Measurements from ENCODE around the gene HNRNPH2.

Gene HNRNPH2

DNA sequence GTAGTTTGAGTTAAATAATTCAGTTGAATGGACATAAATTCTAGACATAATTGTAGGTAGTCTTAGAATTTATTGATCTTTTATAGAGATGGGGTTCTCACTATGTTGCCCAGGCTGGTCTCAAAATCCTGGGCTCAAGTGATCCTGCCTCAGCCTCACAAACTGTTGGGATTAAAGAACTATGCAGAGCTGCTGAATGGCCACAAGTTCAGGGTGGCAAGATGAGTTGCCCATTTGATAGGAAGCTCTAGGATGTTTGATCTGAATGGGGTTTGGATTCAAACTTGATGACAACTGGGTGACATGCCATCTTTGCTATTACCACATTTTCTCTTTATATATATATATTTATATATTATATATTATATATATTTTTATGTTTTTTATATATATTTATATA lies 13.7 kb upstream of the HNRNPH2 start:
- TF ChIP-seq, protein P1, sequence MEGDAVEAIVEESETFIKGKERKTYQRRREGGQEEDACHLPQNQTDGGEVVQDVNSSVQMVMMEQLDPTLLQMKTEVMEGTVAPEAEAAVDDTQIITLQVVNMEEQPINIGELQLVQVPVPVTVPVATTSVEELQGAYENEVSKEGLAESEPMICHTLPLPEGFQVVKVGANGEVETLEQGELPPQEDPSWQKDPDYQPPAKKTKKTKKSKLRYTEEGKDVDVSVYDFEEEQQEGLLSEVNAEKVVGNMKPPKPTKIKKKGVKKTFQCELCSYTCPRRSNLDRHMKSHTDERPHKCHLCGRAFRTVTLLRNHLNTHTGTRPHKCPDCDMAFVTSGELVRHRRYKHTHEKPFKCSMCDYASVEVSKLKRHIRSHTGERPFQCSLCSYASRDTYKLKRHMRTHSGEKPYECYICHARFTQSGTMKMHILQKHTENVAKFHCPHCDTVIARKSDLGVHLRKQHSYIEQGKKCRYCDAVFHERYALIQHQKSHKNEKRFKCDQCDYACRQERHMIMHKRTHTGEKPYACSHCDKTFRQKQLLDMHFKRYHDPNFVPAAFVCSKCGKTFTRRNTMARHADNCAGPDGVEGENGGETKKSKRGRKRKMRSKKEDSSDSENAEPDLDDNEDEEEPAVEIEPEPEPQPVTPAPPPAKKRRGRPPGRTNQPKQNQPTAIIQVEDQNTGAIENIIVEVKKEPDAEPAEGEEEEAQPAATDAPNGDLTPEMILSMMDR (IDR thresholded peaks at IDR 0.05), result no peak
- H3K9me3 ChIP-seq (ENCODE audit: control insufficient read depth, low read length), result no peaks in the 10 kb centered on the region

DNA sequence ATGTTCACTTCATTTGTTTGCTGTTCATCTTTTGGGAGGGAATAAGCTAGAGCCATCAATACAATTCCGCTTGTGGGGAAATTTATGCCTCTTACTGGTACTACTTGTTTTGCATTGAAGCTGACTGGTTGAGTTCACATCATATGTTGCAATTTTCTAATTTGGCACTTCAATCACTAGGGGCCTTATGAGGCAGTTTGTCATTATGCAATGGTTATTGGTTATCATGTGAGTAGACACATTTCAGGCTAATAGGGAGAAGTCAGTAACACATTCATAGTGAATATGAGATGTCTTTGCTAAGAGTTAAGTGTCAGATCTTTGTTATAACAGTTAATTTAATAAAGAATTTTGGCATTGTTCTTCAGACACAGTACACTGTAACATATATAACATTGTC lies 12.2 kb upstream of the HNRNPH2 start:
- no peak overlapping the region for H3K27ac ChIP-seq
- TF ChIP-seq, protein P1 (IDR thresholded peaks at IDR 0.05), result no peak
- no peaks in the 10 kb centered on the region for H3K4me1 ChIP-seq

More for the DNA sequence above, 13.7 kb upstream of the HNRNPH2 start:
- H3K79me2 ChIP-seq, result no peaks in the 10 kb centered on the region
- H3K4me2 ChIP-seq (ENCODE audit: low read length), result no peak overlapping the region
- H3K4me1 ChIP-seq, result peaks cover 2% of the 10 kb centered on the region
- no peaks in the 10 kb centered on the region for H3K36me3 ChIP-seq (ENCODE audit: control insufficient read depth, insufficient read depth, low read length)
- no peak overlapping the region for H3K4me3 ChIP-seq (ENCODE audit: low read depth, low read length)
- no peak overlapping the region for H2AFZ ChIP-seq
- no peak overlapping the region for H3K27ac ChIP-seq
- H3K27me3 ChIP-seq (ENCODE audit: control insufficient read depth, insufficient read depth, low read length), result no peaks in the 10 kb centered on the region
- H3K9ac ChIP-seq, result no peak overlapping the region

DNA sequence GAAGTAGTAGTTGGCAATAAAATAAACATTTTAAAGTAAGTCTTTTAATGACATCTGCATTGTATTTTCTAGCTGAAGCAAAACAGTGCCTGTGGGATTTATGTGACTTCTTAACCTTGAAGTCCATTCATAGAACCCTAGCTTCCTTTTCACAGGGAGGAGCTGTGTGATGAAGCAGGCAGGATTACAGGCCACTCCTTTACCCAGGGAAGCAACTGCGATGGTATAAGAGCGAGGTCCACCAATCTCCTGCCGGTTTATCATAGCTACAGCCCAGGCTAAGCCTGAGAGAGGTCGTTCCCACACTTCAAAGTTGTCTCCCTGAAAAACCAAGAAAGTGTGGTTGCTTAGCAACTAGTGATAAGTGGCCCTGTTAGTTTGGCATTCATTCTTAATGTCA lies 10.2 kb upstream of the HNRNPH2 start:
- Histone ChIP-seq H3K36me3 (ENCODE audit: control insufficient read depth, insufficient read depth, low read length) (no peaks in the 10 kb centered on the region), H3K27me3 (ENCODE audit: control insufficient read depth, insufficient read depth, low read length) (no peaks in the 10 kb centered on the region), H3K9me3 (ENCODE audit: control insufficient read depth, low read length) (no peaks in the 10 kb centered on the region), H3K4me1 (no peaks in the 10 kb centered on the region), H3K4me3 (ENCODE audit: low read depth, low read length) (no peak overlapping the region), H3K79me2 (no peaks in the 10 kb centered on the region), H3K27ac (no peak overlapping the region), H3K9ac (no peak overlapping the region), H3K4me2 (ENCODE audit: low read length) (no peak overlapping the region), H2AFZ (no peak overlapping the region)
- TF ChIP-seq, protein P1 (IDR thresholded peaks at IDR 0.05), result no peak

More for the DNA sequence above, 12.2 kb upstream of the HNRNPH2 start:
- no peaks in the 10 kb centered on the region for H3K27me3 ChIP-seq (ENCODE audit: control insufficient read depth, insufficient read depth, low read length)
- no peaks in the 10 kb centered on the region for H3K79me2 ChIP-seq
- H3K4me2 ChIP-seq (ENCODE audit: low read length), result no peak overlapping the region
- no peak overlapping the region for H2AFZ ChIP-seq
- no peaks in the 10 kb centered on the region for H3K9me3 ChIP-seq (ENCODE audit: control insufficient read depth, low read length)
- H3K36me3 ChIP-seq (ENCODE audit: control insufficient read depth, insufficient read depth, low read length), result no peaks in the 10 kb centered on the region
- no peak overlapping the region for H3K4me3 ChIP-seq (ENCODE audit: low read depth, low read length)
- no peak overlapping the region for H3K9ac ChIP-seq

DNA sequence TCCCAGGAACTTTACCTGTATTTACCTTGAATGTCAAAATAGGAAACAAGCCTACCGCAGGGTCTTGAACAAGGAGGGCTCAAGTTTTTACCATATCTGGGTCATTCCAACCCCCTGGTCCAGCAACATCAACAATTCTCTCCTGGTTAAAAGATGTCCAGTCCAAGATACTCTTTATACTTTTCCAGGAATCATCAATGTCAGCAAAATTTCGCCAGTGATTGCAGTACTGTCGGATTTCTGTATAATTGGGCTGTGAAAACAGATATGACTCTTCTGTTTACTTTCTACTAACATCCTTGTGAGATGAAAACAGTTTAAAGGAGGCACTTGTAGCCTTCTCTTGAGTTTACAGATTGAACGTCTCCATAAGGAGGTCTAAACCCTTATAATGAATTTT lies 9.3 kb upstream of the HNRNPH2 start:
- Histone ChIP-seq H3K4me3 (ENCODE audit: low read depth, low read length) (no peak overlapping the region), H3K9ac (no peak overlapping the region), H3K27me3 (ENCODE audit: control insufficient read depth, insufficient read depth, low read length) (no peaks in the 10 kb centered on the region), H3K79me2 (no peaks in the 10 kb centered on the region), H3K4me1 (no peaks in the 10 kb centered on the region), H3K9me3 (ENCODE audit: control insufficient read depth, low read length) (no peaks in the 10 kb centered on the region), H3K27ac (no peak overlapping the region), H3K4me2 (ENCODE audit: low read length) (no peak overlapping the region), H3K36me3 (ENCODE audit: control insufficient read depth, insufficient read depth, low read length) (no peaks in the 10 kb centered on the region), H2AFZ (no peak overlapping the region)
- TF ChIP-seq, protein P1 (IDR thresholded peaks at IDR 0.05), result no peak

DNA sequence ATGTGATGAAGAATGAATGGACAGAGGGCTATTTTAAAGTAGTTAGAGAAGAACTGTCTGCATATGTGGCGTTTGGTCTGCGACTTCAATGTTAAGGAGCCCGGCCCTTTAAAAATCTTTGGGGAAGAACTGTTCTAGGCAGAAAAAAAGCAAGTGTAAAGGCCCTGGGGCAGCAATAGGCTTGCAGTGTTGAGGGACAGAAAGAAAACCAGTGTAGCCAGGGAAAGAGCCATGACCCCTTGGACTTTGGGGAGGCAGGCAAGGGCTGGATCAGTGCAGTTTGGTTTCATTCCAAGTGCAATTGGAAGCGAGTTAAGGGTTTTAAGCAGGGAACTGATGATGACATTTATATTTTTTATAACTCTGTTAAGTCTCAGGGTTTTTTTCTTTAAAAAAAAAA lies 8.2 kb upstream of the HNRNPH2 start:
- H3K4me1 ChIP-seq, result no peaks in the 10 kb centered on the region
- no peaks in the 10 kb centered on the region for H3K36me3 ChIP-seq (ENCODE audit: control insufficient read depth, insufficient read depth, low read length)
- TF ChIP-seq, protein P1 (IDR thresholded peaks at IDR 0.05), result no peak
- H3K9me3 ChIP-seq (ENCODE audit: control insufficient read depth, low read length), result no peaks in the 10 kb centered on the region
- H3K4me3 ChIP-seq (ENCODE audit: low read depth, low read length), result no peak overlapping the region
- H3K9ac ChIP-seq, result no peak overlapping the region
- H3K4me2 ChIP-seq (ENCODE audit: low read length), result no peak overlapping the region
- H2AFZ ChIP-seq, result no peak overlapping the region
- no peaks in the 10 kb centered on the region for H3K27me3 ChIP-seq (ENCODE audit: control insufficient read depth, insufficient read depth, low read length)
- no peak overlapping the region for H3K27ac ChIP-seq
- no peaks in the 10 kb centered on the region for H3K79me2 ChIP-seq
